DOHH2 (cell line): ENCODE results near the gene GUCA2B.

Source experiments
- H3F3A ChIP-seq: fragments of 200-600 bp; sonication (generic), shearing (Covaris generic); 2 replicates; pipeline ENCODE4 v1.6.0; 2016; ENCODE audit warnings: antibody characterized with exemption, mild to moderate bottlenecking; ENCODE audit not compliant: control insufficient read depth, insufficient read depth
- H3K27ac ChIP-seq: fragments of 200-600 bp; sonication (generic); 2 replicates; pipeline ENCODE4 v1.5.1; 2014; ENCODE audit warnings: low read depth, mild to moderate bottlenecking, low read length, moderate library complexity
- H3K27me3 ChIP-seq: fragments of 200-600 bp; sonication (generic); 2 replicates; pipeline ENCODE4 v1.6.1; 2014; ENCODE audit warnings: mild to moderate bottlenecking, low read length, mixed read lengths; ENCODE audit not compliant: control insufficient read depth
- H3K36me3 ChIP-seq: fragments of 200-600 bp; sonication (generic); 2 replicates; pipeline ENCODE4 v1.6.1; 2014; ENCODE audit warnings: mild to moderate bottlenecking, low read length, moderate library complexity, mixed read lengths; ENCODE audit not compliant: control insufficient read depth
- H3K4me1 ChIP-seq: fragments of 200-600 bp; sonication (generic); 2 replicates; pipeline ENCODE4 v1.6.1; 2014; ENCODE audit warnings: mild to moderate bottlenecking, low read length, mixed read lengths; ENCODE audit not compliant: control insufficient read depth
- H3K4me2 ChIP-seq: fragments of 200-600 bp; sonication (generic); 2 replicates; pipeline ENCODE4 v1.6.0; 2014; ENCODE audit warnings: mild to moderate bottlenecking, low read length, moderate library complexity
- H3K4me3 ChIP-seq: fragments of 200-600 bp; sonication (generic); 2 replicates; pipeline ENCODE4 v1.5.1; 2014; ENCODE audit warnings: mild to moderate bottlenecking, low read length, mixed read lengths
- H3K79me2 ChIP-seq: fragments of 200-600 bp; sonication (generic); 2 replicates; pipeline ENCODE4 v1.6.1; 2014; ENCODE audit warnings: mild to moderate bottlenecking, low read length, mixed read lengths; ENCODE audit not compliant: control insufficient read depth
- H3K9me2 ChIP-seq: fragments of 200-600 bp; sonication (generic); replicated peaks from 2 replicates; pipeline ENCODE4 v1.6.1; 2014; ENCODE audit warnings: mild to moderate bottlenecking, low read length, mixed read lengths; ENCODE audit not compliant: control insufficient read depth
- H3K9me3 ChIP-seq: fragments of 200-600 bp; sonication (generic); 2 replicates; pipeline ENCODE4 v1.6.1; 2014; ENCODE audit warnings: antibody characterized with exemption, low read length, mixed read lengths; ENCODE audit not compliant: control insufficient read depth, insufficient read depth
- H4K20me1 ChIP-seq: fragments of 200-600 bp; sonication (generic); 2 replicates; pipeline ENCODE4 v1.6.0; 2014; ENCODE audit warnings: low read depth, mild to moderate bottlenecking, antibody characterized with exemption, low read length, moderate library complexity; ENCODE audit not compliant: control insufficient read depth, insufficient read depth
- CTCF ChIP-seq: fragments of 200-600 bp; sonication (generic); IDR thresholded peaks from one replicate; pipeline ENCODE4 v1.5.1; 2014; ENCODE audit warnings: antibody characterized with exemption, mild to moderate bottlenecking, low read depth, low read length; ENCODE audit not compliant: poor library complexity, severe bottlenecking
- EZH2phosphoT487 ChIP-seq: fragments of 200-600 bp; sonication (generic); IDR thresholded peaks from 2 replicates; pipeline ENCODE4 v1.6.1; 2017; ENCODE audit warnings: borderline replicate concordance, mild to moderate bottlenecking, antibody characterized with exemption, low read length, moderate library complexity, mixed read lengths

The GUCA2B gene

GRCh38 chr1:42183957-42184268 lies 30.7 kb downstream of the GUCA2B start:
- H3K9me3 ChIP-seq: no peaks in the 10 kb centered on the region

GRCh38 chr1:42184616-42185015 lies 31.4 kb downstream of the GUCA2B start:
- no peaks in the 10 kb centered on the region for H3K79me2 ChIP-seq
- H3K36me3 ChIP-seq: peaks cover 40% of the 10 kb centered on the region

More at GRCh38 chr1:42183957-42184268, 30.7 kb downstream of the GUCA2B start:
- H3K27ac ChIP-seq: no peak overlapping the region
- H3K27me3 ChIP-seq: no peaks in the 10 kb centered on the region
- no peaks in the 10 kb centered on the region for H3F3A ChIP-seq
- TF ChIP-seq EZH2phosphoT487: no peak
- no peak for TF ChIP-seq CTCF
- no peaks in the 10 kb centered on the region for H3K79me2 ChIP-seq
- peaks cover 3% of the 10 kb centered on the region; the same call in 1 of the 2 replicates for H3K4me1 ChIP-seq
- no peak overlapping the region for H3K4me2 ChIP-seq
- no peaks in the 10 kb centered on the region for H3K9me2 ChIP-seq
- H3K36me3 ChIP-seq: peaks cover 38% of the 10 kb centered on the region
- no peaks in the 10 kb centered on the region for H4K20me1 ChIP-seq
- H3K4me3 ChIP-seq: no peak overlapping the region

GRCh38 chr1:42186152-42186551 lies 32.9 kb downstream of the GUCA2B start:
- H4K20me1 ChIP-seq: no peaks in the 10 kb centered on the region
- H3K79me2 ChIP-seq: no peaks in the 10 kb centered on the region
- no peaks in the 10 kb centered on the region for H3K9me3 ChIP-seq
- no peak overlapping the region for H3K27ac ChIP-seq
- TF ChIP-seq EZH2phosphoT487 (no peak), CTCF (no peak)
- no peak overlapping the region for H3K4me2 ChIP-seq
- no peaks in the 10 kb centered on the region for H3K9me2 ChIP-seq
- no peaks in the 10 kb centered on the region for H3K27me3 ChIP-seq
- H3K4me1 ChIP-seq: no peaks in the 10 kb centered on the region
- H3F3A ChIP-seq: no peaks in the 10 kb centered on the region
- H3K36me3 ChIP-seq: peaks cover 38% of the 10 kb centered on the region
- H3K4me3 ChIP-seq: no peak overlapping the region

More at GRCh38 chr1:42184616-42185015, 31.4 kb downstream of the GUCA2B start:
- no peaks in the 10 kb centered on the region for H4K20me1 ChIP-seq
- no peak overlapping the region for H3K4me2 ChIP-seq
- H3K27me3 ChIP-seq: no peaks in the 10 kb centered on the region
- no peaks in the 10 kb centered on the region for H3K9me3 ChIP-seq
- H3K4me3 ChIP-seq: no peak overlapping the region
- no peak overlapping the region for H3K27ac ChIP-seq
- no peaks in the 10 kb centered on the region for H3F3A ChIP-seq
- TF ChIP-seq EZH2phosphoT487: no peak
- TF ChIP-seq CTCF: no peak
- no peaks in the 10 kb centered on the region for H3K4me1 ChIP-seq
- H3K9me2 ChIP-seq: no peaks in the 10 kb centered on the region
